ENCODE measurements around the gene RNF213.
A peak's percentile ranks its signal among the peaks of the same experiment; 100 is the strongest.
"Not testable (repeated sequence)": the region's sequence is repeated elsewhere in the genome, so short reads cannot be mapped to it uniquely, and the experiment has no call there.

RNF213 gene

GRCh38 chr17:80401086-80401485 is 140.4 kb downstream of the RNF213 start:
- not testable (repeated sequence) for DNase-seq

- DNase-seq, result not testable (repeated sequence)
Measured at GRCh38 chr17:80402102-80402501, 141.4 kb downstream of the RNF213 start.

DNA sequence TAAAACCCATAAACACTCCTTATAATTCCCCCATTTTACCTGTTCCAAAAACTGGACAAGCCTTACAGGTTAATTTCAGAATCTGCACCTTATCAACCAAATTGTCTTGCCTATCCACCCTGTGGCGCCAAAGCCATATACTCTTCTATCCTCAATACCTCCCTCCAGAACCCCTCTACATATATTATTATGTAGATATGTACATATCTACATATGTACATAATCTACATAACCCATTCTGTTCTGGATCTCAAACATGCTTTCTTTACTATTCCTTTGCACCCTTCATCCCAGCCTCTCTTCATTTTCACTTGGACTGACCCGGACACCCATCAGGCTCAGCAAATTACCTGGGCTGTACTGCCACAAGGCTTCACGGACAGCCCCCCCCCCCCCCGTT is 142.3 kb downstream of the RNF213 start:
- no peak for DNase-seq

- DNase-seq, result no peak
Measured at GRCh38 chr17:80406146-80406545, 145.5 kb downstream of the RNF213 start.

DNA sequence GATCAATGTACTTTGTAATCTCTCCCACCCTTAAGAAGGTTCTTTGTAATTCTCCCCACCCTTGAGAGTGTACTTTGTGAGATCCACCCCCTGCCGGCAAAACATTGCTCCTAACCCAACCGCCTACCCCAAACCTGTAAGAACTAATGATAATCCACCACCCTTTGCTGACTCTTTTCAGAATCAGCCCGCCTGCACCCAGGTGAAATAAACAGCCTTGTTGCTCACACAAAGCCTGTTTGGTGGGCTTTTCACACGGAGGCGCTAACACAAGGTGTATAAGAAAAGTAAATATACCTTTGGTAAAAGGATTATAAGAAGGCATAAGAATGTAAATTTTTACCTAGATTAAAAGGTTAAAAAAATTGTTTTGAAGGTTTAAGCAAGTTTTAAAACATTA is 147.3 kb downstream of the RNF213 start:
- DNase-seq, result not testable (repeated sequence)

- no peak for DNase-seq
Measured at GRCh38 chr17:80408872-80409271, 148.2 kb downstream of the RNF213 start.

DNA sequence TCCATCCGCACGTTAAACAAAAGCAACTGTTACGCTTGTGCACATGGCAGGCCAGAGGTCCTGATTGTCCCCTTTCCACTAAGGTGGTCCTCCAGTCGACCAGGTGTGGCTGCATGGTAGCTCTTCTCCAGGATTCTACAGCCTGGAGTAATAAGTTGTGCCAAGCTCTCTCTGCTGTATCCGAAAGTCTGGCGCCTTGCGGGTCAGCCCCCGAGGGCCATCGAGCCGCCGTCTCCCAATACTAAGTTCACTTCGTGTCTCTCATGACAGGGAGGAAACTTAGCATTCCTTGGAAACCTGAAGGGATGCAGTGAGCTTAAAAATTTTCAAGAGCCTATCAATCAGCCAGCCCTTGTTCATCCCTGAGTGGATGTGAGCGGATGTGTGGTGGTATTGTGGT is 149.0 kb downstream of the RNF213 start:
- no peak for DNase-seq

- not testable (repeated sequence) for DNase-seq
Measured at GRCh38 chr17:80410441-80411087, 149.9 kb downstream of the RNF213 start.

DNA sequence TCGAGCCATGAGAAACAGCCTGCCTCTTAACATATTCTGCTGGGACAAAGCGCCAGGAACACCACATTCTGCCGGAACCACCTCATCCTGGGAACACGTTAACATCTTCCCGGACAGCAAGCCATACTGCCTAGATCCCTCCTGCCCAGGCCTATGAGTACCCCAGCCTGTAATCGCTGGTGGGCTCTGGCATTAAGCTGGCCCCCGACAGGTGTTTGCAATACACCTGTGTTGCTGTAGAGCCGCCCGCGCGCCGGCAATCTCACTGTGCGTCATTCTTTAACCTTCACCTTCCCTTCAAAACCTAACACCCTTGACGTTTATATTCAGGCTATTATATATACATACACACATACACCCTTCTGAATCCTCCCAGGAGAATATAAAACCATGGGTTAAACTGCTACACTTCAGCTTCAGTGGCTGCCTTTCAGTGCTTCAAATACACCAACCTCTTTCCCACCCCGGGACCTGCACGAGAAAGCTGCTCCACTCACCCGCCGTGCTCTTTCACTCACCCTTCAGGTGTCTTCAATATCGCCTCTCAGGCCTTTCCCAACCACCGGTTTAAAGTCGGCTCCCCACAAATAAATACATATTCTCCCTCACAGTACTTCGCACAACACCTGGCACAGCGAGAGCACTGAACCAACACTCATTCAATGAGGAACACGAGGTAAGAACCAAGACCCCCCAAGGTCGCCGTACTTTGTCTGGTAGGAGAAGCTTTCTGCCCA is 153.3 kb downstream of the RNF213 start:
- DNase-seq, result no peak

- no peak for DNase-seq
Measured at GRCh38 chr17:80414508-80414802, 153.8 kb downstream of the RNF213 start.

GRCh38 chr17:80414803-80415625 is 154.4 kb downstream of the RNF213 start, which contains the start of gene ENDOV:
ENDOV (plus strand) TSS chr17:80415167; CDS start chr17:80415195, 28 bp downstream.
- DNase-seq, result peak; percentile 92

GRCh38 chr17:80415626-80416137 is 155.0 kb downstream of the RNF213 start:
- no peak for DNase-seq

GRCh38 chr17:80416260-80416939 is 155.7 kb downstream of the RNF213 start:
- no peak for DNase-seq

DNA sequence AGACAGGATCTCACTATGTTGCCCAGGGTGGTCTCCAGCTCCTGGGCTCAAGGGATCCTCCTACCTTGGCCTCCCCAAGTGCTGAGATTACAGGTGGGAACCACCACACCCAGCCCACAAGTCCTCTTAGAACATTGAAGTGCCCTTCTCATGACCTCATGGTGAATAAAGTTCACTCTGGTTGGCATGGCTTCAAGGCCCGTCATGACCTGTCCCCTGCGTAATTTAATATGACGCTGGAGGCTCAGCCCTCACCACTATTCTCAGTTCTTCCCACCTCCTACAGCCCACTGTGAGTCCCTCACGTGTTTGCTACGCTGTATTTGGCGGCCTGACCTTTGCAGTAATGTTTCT is 156.3 kb downstream of the RNF213 start:
- DNase-seq, result no peak

- DNase-seq, result no peak
Measured at GRCh38 chr17:80418589-80418988, 157.9 kb downstream of the RNF213 start.

DNA sequence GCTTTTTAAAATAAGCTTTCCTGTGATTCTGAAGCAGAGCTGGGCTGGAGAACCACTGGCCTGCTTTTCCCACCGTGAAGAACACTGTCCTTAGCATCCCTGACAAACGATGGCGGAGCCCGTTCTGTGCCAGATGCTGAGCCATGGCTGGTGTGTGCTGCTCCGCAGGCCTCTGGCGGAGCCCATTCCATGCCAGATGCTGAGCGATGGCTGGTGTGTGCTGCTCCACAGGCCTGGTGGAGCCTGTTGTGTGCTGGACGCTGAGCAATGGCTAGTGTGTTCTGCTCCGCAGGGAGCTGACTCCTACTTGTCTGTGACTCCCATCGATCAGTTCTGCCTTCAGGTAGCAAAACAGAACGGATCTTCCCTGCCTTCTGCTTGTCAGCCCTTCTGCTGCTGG is 158.6 kb downstream of the RNF213 start:
- no peak for DNase-seq

GRCh38 chr17:80421381-80422090 is 160.9 kb downstream of the RNF213 start:
- no peak for DNase-seq

- DNase-seq, result no peak
Measured at GRCh38 chr17:80422276-80422675, 161.6 kb downstream of the RNF213 start.

DNA sequence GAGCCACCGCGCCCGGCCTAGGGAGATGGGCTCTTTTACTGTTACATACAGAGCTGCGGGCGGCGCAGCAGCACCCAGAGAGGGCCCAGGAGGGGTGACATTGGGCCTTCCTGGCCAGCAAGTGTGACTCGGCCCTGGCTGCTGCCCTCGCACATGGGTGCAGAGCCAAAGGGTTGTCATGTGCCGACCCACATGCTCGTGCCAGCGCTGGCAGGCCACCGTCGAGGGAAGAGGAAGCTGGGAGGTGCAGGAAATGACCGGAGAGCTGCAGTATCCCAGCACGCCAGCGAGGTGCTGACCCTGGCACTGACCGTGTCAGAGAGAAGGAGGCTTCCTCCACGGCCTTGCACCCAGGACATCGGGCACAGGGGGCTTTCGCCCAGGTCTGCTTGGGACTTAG is 162.3 kb downstream of the RNF213 start:
- DNase-seq, result no peak

DNA sequence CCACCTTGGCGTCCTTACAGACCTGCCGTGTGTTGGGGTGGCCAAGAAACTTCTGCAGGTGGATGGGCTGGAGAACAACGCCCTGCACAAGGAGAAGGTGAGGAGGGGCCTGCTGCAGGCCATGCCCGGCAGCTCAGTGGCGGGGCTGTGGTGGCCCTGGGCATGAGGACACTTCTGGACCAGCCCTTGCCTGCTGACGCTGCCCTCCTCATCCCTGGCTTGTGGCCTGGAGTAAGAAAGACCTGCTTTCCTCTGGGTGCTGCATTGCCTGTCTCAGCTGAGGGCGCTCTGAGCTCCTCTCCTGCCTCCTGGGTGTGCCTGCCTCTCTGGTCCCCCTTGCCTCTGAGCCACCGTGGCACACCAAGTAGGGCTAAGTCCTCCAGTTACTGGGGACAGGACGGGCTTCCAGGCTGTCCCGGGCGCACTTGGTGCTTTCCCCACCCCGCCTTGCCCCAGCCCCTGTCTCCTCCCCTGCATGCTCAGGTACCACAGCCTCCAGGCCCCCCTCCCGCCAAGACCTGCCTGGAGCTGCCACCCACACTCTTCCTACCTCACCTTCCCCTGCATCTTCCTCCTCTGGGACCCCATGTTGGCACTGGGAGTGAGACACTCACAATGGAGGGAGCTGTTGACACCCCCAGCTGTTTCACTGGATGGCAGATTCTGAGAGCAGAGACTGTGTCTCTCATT is 163.0 kb downstream of the RNF213 start:
- DNase-seq, result no peak

DNA sequence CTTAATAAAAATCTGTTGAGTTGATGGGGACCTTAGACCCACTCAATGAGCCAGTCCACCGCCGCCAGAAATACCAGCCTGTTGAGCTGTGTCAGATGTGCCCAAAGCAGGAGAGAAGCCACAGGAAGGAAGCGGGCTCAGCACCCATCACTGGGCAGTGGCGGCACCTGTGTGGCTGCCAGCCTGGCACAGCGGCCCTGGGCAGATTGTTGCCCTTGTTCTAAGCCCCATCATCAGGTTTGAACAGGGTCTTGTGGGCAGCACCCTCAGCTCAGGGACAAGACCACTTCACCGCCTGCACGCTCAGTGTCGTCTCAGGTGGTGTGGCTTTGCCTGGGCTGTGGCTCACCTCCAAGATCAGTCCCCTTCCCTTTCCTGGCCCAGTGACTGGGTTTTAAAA is 163.6 kb downstream of the RNF213 start:
- no peak for DNase-seq
